Psoas muscle (tissue), 8 donors: ENCODE results near the gene IGLON5. TPM values are rescaled to one million over a fixed set of nuclear protein-coding genes. Genes with fewer than 3 reads are reported as not detected.

Experiments
- ATAC-seq, 4 donors: fragments of 200-7000 bp; cut with Tn5 transposase; one replicate each; pipeline ENCODE4 v1.9.1; 2020; ENCODE audit warnings: moderate library complexity in 3 of 4, mild to moderate bottlenecking in 2 of 4
- DNase-seq, 2 donors: peaks; one replicate each; pipeline ENCODE4 v3.0.0-alpha.2; 2020
- H3K27ac ChIP-seq: fragments of 200-600 bp; one replicate; pipeline ENCODE4 v1.8.0; 2022
- H3K27me3 ChIP-seq, 3 donors: fragments of 200-600 bp in 1 of 3; one replicate each; pipeline versions ENCODE4 v1.6.1 to v1.8.0; 2013 to 2022; ENCODE audit warnings: low read length in 2 of 3, mild to moderate bottlenecking in 2 of 3, moderate library complexity in 1 of 3; ENCODE audit not compliant: insufficient read depth in 3 of 3
- H3K36me3 ChIP-seq, 2 donors: fragments of 200-600 bp in 1 of 2; one replicate each; pipeline versions ENCODE4 v1.6.1 to v1.8.0; 2013 to 2022; ENCODE audit warnings: low read depth in 1 of 2, mild to moderate bottlenecking in 1 of 2, moderate library complexity in 1 of 2; ENCODE audit not compliant: insufficient read depth in 1 of 2
- H3K4me1 ChIP-seq: fragments of 200-600 bp; one replicate; pipeline ENCODE4 v1.8.0; 2022
- H3K4me3 ChIP-seq: fragments of 200-600 bp; one replicate; pipeline ENCODE4 v1.8.0; 2022; ENCODE audit warnings: mild to moderate bottlenecking
- H3K9me3 ChIP-seq: fragments of 200-600 bp; one replicate; pipeline ENCODE4 v1.8.0; 2022
- WGBS, 3 donors: extraction: QIAGEN DNeasy Blood & Tissue Kit; methylation state at CpG; one replicate each; pipeline versions ENCODE4 v1.1.6 to v1.1.7; 2013; 5-methylcytosine and 5-hydroxymethylcytosine counted together
- intact Hi-C, 2 donors: fragments of 100-400 bp; cut with DNase I; formaldehyde crosslinking; loops; one replicate each; pipeline versions ENCODE4 v1.11.0 to v1.14.2; 2022
- polyA plus RNA-seq, 3 donors: library from polyadenylated mRNA; stranded (reverse); fragments of 200-250 nt; gene quantifications; one replicate each; pipeline ENCODE4 v1.2.3, GENCODE V29; 2013
- total RNA-seq, 4 donors: library from RNA; stranded (reverse); fragmentation: NEBNext Ultra II Directional in 2 of 4; extraction: Animal tissue kit (Norgen Biotek cat#: 25700) in 2 of 4; gene quantifications; one replicate each; pipeline versions ENCODE4 v1.2.1 to v1.2.4, GENCODE V29; 2021 to 2023
- TF ChIP-seq, protein P1 (sequence below): fragments of 200-600 bp; IDR thresholded peaks from one replicate; pipeline ENCODE4 v1.8.0; 2022; ENCODE audit warnings: antibody characterized with exemption
- donor health status: healthy with polysubstance abuse.
- donor health status: DM: no; HTN: no; CAD: no; lungs with moderate emphysema.
- donor health status: Bipolar disorder and iron deficiency.
- donor health status: healthy.
- donor health status: DM: yes; HTN: yes; CAD: no.
- donor health status: DM: no; HTN: no; CAD: no.
- donor health status: DM: no; HTN: no; CAD: no.
- donor health status: DM: yes; HTN: yes; CAD: no.

The IGLON5 gene
- total and polyA plus RNA-seq, 7 donors = 0.03 to 0.10 TPM; not detected in 5

DNA sequence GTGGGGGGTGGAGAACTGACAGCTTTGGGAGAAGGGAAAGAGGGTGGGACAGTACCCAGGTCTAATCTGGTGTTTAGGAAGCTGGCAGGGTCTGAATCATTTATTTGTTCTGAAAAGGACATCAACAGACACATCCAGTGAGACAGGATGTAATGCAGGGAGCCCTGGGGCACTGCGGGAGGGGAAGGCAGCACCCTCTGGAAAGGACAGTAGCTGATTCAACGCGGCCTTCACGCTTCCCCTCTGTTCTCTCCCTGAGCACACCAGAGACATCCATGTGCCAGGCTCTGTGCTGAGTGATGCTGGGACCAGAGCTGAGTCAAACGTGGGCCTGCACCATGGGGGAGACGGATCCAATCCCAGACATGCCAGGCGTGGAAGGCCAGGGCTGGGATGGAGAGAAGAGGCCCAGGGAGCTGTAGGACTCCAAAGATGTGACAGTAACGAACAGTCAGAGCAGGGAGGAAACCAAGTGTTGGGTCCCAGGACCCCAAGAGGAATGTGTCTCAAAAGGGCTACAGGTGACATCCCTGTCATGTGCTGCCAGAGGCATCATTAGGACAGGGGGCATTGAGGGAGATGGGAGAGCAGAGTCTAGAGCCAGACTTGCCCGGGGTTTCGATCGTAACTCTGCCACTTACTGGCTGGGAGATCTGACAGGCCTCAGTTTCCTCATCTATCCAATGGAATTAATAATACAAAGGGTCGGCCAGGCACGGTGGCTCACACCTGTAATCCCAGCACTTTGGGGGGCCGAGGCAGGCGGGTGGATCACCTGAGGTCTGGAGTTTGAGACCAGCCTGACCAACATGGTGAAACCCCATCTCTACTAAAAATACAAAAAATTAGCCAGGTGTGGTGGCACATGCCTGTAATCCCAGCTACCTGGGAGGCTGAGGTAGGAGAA is 53.0 kb downstream of the IGLON5 start:
- Histone ChIP-seq H3K36me3 (no peaks in the 10 kb centered on the region), H3K27me3 (no peaks in the 10 kb centered on the region), H3K27ac (peak overlapping the region; percentile 89), H3K4me1 (peaks cover 18% of the 10 kb centered on the region), H3K4me3 (peak overlapping the region; percentile 78), H3K9me3 (no peaks in the 10 kb centered on the region)
- WGBS, 3 donors = 74 to 82% (median 78%) methylated on average over 15 of the region's 15 CpGs
- intact Hi-C loops = no loop called here
- DNase-seq = peak in 1 of 2 donors; percentile 26
- ATAC-seq = no peak
- TF ChIP-seq, protein P1, sequence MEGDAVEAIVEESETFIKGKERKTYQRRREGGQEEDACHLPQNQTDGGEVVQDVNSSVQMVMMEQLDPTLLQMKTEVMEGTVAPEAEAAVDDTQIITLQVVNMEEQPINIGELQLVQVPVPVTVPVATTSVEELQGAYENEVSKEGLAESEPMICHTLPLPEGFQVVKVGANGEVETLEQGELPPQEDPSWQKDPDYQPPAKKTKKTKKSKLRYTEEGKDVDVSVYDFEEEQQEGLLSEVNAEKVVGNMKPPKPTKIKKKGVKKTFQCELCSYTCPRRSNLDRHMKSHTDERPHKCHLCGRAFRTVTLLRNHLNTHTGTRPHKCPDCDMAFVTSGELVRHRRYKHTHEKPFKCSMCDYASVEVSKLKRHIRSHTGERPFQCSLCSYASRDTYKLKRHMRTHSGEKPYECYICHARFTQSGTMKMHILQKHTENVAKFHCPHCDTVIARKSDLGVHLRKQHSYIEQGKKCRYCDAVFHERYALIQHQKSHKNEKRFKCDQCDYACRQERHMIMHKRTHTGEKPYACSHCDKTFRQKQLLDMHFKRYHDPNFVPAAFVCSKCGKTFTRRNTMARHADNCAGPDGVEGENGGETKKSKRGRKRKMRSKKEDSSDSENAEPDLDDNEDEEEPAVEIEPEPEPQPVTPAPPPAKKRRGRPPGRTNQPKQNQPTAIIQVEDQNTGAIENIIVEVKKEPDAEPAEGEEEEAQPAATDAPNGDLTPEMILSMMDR = no peak

DNA sequence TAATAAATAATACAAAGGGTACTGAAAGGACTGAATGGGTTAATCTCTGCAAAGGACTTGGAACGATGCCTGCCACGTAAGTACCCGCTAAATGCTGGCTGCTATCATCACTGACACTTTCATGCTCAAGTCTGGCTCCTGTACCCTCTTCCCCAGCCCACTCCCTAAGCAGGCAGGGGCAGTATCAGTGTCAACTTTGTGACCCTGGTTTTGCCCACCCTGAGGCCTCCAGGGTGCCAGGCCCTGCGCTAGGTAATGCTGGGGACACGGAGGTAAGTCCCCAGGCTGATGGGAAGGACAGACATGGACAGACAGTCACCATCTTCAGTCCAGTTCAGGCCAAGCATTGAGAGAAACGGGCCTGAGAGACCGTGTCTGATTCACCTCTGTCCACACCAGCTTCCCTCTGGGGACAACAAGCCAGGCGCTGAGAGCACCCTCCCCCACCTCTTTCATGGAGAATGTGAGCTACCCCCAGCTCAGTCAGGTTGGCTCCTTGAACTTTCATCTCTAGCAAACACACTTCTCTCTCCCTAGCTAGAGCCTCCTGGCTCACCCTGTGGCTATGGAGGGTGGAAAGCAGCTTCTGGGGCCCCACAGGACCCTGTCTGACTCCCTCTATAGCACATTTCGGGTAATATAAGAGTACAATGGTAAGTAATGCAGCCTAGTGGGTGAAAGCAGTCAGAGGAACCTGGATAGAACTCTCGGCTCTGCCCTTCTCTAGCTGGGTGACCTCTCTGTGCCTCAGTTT is 53.9 kb downstream of the IGLON5 start:
- Histone ChIP-seq H3K27ac (peak overlapping the region; percentile 89), H3K9me3 (no peaks in the 10 kb centered on the region), H3K36me3 (no peaks in the 10 kb centered on the region), H3K4me3 (peak overlapping the region; percentile 78), H3K27me3 (no peaks in the 10 kb centered on the region), H3K4me1 (peaks cover 18% of the 10 kb centered on the region)
- ATAC-seq = peak in 3 of 4 donors; percentile 26 to 49 (median 26)
- peak; percentile 39 to 57 for DNase-seq
- TF ChIP-seq, protein P1 = no peak
- intact Hi-C loops = no loop called here
- 10 to 13% (median 10%) methylated on average over 10 of the region's 10 CpGs for WGBS, 3 donors

DNA sequence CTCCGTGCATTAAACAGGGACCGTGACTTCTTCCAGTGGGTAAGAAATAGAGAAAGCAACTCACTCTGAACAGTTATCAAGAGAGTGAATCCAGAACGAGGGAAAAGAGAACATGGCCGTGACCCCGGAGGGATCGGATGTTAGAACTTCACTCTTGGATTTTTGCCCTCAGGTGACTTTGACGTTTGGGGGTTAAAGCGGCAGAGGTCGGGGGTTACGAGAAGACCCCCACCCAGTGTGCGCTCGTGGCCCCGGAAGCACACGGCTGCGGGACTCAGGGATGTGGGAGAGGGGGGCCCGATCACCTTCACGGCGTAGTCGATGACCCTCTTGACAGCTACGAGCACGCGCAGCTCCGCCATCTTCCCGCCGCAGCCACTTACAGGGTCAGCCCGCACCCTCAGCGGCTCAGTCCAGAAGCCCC is 54.5 kb downstream of the IGLON5 start, which contains the start of gene ETFB:
ETFB (minus strand) TSS at position 424 of the 424 bp plus-strand sequence; CDS start at position 362, 62 bp downstream.
- H3K4me3 ChIP-seq = peak within 1 kb of the TSS; percentile 78
- 0% methylated on average over 24 to 27 of the region's 27 CpGs for WGBS, 3 donors
- H3K9me3 ChIP-seq = no peaks in the 10 kb centered on the region
- ATAC-seq = no peak
- no peaks in the 10 kb centered on the region for H3K27me3 ChIP-seq
- DNase-seq = no peak
- TF ChIP-seq, protein P1 = no peak
- peak within 1 kb of the TSS; percentile 89 for H3K27ac ChIP-seq
- no peaks in the 10 kb centered on the region for H3K36me3 ChIP-seq
- peaks cover 18% of the 10 kb centered on the region for H3K4me1 ChIP-seq
- intact Hi-C loops = no loop called here

DNA sequence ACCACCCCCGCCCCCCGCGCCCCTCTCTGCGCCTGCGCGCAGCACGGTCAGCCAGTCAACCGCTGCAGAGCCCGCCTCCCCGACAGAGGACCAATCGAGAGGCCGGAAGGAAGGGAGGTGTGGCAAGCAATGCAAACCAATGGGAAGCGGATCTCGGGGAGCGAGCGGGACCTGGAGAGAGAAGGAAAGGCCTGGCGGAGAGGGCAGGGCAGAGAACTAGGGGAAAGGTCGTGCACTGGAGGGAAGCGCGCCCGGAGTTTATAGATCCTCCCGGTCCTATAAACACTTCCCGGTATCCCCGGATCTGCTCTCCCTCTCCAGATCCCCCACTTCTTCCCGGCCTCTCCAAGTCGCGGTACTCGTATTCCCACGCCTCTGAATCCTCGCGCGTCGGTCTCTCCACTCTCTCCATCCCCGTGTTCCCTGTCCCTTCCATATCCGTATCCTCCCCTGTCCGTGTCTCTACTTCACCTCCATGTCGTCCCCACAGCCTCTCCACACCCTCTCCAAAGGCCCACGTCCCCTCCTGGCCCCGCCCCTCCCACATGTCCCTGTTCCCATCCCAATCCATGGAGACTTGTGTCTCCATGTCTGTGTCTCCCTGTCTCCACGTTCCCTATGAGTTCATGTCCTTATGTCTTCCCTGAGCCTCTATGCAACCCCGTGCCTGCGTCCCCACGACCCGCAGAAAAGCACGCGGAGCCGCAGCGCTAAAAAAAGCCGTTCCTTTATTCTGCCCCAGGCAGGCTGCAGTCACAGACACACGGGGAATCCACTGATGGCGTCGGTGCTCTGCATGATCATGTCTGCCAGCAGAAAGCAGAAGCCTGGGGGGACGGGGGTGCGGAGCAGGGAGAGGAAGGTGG is 55.2 kb downstream of the IGLON5 start:
- Histone ChIP-seq H3K9me3 (no peaks in the 10 kb centered on the region), H3K4me3 (peak overlapping the region; percentile 78), H3K36me3 (no peaks in the 10 kb centered on the region), H3K4me1 (peaks cover 18% of the 10 kb centered on the region), H3K27ac (peak overlapping the region; percentile 89), H3K27me3 (no peaks in the 10 kb centered on the region)
- 0 to 1% (median 1%) methylated on average over 48 to 54 of the region's 54 CpGs for WGBS, 3 donors
- peak; percentile 98 to 99 for DNase-seq
- intact Hi-C loops = no loop called here
- peak; percentile 84 to 87 (median 86) for ATAC-seq
- TF ChIP-seq, protein P1 = no peak
